GM12864 (cell line): ENCODE measurements around the gene DDX47.
"Not testable (repeated sequence)": the region's sequence is repeated elsewhere in the genome, so short reads cannot be mapped to it uniquely, and the experiment has no call there.

Source experiments
- DNase-seq: peaks from one replicate; pipeline ENCODE4 v3.0.0-alpha.2; 2011; ENCODE audit warnings: low read depth
- H3K4me3 ChIP-seq: 2 replicates; pipeline ENCODE4 v1.5.1; 2011; ENCODE audit warnings: mild to moderate bottlenecking, low read depth, low read length, control low read depth
- TF ChIP-seq, protein P1 (sequence below): IDR thresholded peaks from 2 replicates; pipeline ENCODE4 v1.5.1; 2011; ENCODE audit warnings: low read depth, mild to moderate bottlenecking, moderate library complexity, low read length, control low read depth, inconsistent platforms; ENCODE audit errors: missing control alignments

The DDX47 gene

DNA sequence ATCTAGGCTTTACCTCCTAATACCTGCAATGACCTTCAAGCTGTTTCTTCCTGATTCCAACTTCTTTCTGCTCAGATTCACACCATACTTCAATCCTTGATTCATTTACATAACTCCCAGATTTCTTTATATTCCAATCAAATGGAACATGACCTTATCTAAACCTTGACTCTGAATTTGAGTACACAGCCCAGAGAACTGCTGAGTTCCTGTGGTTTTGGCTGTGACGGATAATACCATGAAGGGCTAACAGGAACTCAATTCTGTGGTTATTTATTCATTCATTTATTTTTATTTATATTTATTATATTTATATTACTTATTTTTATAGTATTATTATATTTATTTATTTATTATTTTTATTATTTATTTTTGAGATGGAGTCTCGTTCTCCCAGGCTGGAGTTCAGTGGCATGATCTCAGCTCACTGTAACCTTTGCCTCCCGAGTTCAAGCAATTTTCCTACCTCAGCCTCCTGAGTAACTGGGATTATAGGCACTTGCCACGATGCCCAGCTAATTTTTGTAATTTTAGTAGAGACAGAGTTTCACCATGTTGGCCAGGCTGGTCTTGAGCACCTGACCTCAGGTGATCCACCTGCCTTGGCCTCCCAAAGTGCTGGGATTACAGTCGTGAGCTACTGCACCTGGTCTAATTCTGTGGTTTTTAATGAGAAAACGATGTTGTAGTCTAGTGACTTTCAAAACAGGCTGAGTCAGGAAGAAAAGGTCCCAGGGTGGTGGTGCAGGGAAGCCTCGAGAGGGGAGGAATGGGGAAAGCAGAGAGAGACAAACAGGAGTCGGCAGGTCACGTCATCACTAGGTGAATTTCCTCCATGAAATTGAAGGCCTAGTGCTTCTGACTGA lies 16.0 kb upstream of the DDX47 start:
- DNase-seq, result no peak
- H3K4me3 ChIP-seq, result no peak overlapping the region
- TF ChIP-seq, protein P1, sequence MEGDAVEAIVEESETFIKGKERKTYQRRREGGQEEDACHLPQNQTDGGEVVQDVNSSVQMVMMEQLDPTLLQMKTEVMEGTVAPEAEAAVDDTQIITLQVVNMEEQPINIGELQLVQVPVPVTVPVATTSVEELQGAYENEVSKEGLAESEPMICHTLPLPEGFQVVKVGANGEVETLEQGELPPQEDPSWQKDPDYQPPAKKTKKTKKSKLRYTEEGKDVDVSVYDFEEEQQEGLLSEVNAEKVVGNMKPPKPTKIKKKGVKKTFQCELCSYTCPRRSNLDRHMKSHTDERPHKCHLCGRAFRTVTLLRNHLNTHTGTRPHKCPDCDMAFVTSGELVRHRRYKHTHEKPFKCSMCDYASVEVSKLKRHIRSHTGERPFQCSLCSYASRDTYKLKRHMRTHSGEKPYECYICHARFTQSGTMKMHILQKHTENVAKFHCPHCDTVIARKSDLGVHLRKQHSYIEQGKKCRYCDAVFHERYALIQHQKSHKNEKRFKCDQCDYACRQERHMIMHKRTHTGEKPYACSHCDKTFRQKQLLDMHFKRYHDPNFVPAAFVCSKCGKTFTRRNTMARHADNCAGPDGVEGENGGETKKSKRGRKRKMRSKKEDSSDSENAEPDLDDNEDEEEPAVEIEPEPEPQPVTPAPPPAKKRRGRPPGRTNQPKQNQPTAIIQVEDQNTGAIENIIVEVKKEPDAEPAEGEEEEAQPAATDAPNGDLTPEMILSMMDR, result no peak

DNA sequence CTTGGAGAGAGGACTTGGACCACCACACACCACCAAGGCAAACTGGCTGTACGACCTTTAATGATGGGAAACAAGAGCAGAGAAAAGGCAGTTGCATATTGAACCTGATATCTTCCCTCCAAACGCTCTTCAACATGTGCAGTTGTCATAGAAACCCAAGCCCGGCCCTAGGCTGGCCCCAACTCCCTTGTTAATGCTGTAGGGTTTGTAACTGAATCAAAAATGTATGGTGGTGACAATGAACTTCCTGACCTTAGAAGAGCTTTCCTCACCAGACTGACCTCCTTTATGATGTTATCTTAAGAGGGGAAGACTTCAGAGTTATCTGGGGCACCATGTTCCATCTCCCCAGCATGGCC lies 15.4 kb upstream of the DDX47 start:
- TF ChIP-seq, protein P1, result no peak
- H3K4me3 ChIP-seq, result no peak overlapping the region
- DNase-seq, result no peak

DNA sequence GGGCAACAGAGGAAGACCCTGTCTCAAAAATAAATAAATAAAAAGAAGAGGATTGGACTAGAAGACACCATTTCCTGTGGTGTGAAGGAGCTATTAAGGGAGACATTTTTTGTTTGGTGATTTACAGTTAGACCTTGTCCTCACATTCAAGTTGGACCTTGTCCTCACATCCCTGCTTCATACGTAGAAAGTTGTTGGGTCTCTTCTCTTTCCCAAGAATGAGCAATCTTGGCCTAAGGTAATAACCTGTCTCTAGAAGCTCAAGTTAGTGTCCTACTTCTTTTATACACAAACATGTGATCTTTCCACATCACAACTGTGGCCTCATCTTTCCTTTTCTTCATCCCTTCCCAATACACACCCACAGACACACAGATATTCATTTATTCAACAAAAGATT lies 14.7 kb upstream of the DDX47 start:
- no peak for DNase-seq
- TF ChIP-seq, protein P1, result no peak

DNA sequence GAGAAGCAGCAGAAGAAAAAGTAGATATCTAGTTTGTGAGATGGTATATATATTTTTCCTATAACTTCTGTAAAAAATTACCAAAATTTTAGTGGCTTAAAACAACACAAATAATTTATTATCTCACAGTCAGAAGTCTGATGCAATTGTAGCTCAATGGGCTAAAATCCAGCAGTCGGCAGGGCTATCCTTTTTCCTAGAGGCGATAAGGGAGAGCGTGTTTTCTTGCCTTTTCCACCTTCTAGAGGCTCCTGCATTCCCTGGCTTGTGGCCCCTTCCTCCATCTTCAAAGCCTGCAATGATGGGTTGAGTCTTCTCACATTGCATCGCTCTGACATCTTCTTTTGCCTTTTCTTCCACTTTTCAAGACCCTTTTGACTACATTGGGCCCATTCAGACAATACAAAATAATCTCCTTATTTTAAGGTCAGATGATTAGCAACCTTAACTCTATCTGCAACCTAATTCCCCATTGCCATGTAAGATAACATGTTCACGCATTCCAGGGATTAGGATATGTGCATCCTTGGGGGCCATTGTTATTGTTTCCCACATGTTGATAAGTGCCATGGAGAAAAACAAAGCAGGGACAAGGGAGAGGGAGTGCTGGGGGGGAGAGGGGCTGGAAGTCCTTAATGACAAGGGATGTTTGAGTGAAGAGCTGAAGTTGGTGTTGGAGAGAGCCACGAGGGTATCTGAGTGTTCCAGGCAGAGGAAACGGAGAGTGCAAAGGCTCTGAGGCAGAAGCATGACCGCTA lies 13.8 kb upstream of the DDX47 start:
- DNase-seq, result no peak
- H3K4me3 ChIP-seq, result no peak overlapping the region
- TF ChIP-seq, protein P1, result no peak

More for the DNA sequence above, 14.7 kb upstream of the DDX47 start:
- no peak overlapping the region for H3K4me3 ChIP-seq

DNA sequence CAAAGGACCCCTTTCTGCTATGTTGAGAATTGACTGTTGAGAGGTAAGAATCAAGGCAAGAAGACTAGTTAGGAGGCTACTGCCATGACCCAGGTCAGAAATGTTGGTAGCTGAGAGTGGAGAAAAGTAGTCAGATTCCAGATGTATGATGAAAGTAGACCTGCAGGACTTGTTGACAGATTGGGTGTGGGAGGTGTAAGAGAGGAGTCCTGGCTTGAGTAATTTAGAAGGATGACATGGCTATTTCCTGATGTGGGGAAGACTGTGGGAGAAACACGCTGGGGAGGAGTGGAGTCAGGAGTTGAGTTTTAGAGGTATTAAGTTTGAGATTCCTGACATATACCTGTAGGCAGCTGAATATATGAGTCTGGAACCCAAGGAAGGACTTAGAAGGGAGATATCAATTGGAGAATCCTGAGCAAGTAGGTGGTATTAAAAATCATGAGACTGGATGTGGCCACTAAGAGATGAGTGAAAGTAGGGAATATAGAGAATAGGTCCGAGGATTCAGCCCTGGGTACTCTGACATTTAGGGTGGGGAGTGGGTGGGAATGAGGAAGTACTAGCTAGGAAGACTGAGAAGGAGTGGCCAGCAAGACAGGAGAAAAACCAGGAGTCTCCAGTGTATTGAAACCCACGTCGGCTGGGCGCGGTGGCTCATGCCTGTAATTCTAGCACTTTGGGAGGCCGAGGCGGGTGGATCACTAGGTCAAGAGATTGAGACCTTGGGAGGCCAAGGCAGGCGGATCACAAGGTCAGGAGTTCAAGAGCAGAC lies 12.6 kb upstream of the DDX47 start:
- DNase-seq, result no peak

DNA sequence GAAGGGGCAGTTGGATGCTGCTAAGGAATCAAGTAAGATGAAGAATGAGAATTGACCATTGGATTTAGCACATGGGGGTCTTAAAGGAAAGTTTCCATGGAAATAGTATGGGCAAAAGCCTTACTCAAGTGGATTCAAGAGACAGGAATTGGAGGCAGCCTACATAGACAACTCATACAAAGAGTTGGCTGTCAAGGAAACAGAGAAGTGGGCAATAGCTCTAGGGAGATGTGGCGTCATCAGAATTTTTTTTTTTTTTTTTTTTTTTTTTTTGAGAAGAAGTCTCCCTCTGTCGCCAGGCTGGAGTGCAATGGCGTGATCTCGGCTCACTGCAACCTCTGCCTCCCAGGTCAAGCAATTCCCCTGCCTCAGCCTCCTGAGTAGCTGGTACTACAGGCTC lies 11.5 kb upstream of the DDX47 start:
- not testable (repeated sequence) for DNase-seq, H3K4me3 ChIP-seq

More for the DNA sequence above, 12.6 kb upstream of the DDX47 start:
- no peak overlapping the region for H3K4me3 ChIP-seq
- TF ChIP-seq, protein P1, result no peak

DNA sequence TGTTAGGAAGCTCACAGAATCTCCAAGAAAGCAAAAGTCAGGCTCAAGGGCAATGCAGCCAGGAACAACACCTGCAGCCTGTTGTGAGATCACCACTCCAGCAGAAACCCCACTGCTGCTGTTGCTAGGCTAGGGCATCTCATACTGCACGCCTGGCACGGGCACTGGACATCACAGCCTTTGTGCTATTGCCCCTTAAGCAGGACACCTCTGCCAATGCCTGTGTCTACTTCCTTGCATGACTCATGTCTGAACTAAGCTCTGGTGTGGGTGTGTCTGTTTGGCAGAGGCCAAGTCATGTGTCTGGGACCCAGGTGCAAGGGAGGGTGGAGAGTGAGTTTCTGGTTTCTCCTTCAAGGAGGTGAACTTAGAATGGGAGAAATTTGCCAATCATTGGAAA lies 10.0 kb upstream of the DDX47 start:
- no peak for DNase-seq
- no peak overlapping the region for H3K4me3 ChIP-seq
- TF ChIP-seq, protein P1, result no peak
